T-helper 2 cell treated with Interferon-gamma antibody and Interleukin-4, amounts not matched to agents 5 μg/mL and 100 μg/mL, for 36 hours (primary cell): ENCODE results near the gene TEPSIN.

ENCODE experiments used
- DNase-seq: peaks from one replicate; pipeline ENCODE4 v3.0.0; 2021; ENCODE audit warnings: low spot score
- H3K27ac Mint-ChIP-seq: one replicate; pipeline ENCODE4 v1.8.0; 2021; ENCODE audit warnings: mild to moderate bottlenecking, mixed read lengths
- H3K27me3 Mint-ChIP-seq: one replicate; pipeline ENCODE4 v1.8.0; 2021; ENCODE audit warnings: low read depth, mixed read lengths
- H3K36me3 Mint-ChIP-seq: one replicate; pipeline ENCODE4 v1.8.0; 2021; ENCODE audit warnings: low read depth, mixed read lengths
- H3K4me1 Mint-ChIP-seq: one replicate; pipeline ENCODE4 v1.8.0; 2021; ENCODE audit warnings: low read depth, mixed read lengths
- H3K4me3 Mint-ChIP-seq: one replicate; pipeline ENCODE4 v1.8.0; 2022; ENCODE audit warnings: mild to moderate bottlenecking, moderate library complexity, mixed read lengths
- H3K9me3 Mint-ChIP-seq: one replicate; pipeline ENCODE4 v1.8.0; 2021; ENCODE audit warnings: mixed read lengths

TEPSIN gene

DNA sequence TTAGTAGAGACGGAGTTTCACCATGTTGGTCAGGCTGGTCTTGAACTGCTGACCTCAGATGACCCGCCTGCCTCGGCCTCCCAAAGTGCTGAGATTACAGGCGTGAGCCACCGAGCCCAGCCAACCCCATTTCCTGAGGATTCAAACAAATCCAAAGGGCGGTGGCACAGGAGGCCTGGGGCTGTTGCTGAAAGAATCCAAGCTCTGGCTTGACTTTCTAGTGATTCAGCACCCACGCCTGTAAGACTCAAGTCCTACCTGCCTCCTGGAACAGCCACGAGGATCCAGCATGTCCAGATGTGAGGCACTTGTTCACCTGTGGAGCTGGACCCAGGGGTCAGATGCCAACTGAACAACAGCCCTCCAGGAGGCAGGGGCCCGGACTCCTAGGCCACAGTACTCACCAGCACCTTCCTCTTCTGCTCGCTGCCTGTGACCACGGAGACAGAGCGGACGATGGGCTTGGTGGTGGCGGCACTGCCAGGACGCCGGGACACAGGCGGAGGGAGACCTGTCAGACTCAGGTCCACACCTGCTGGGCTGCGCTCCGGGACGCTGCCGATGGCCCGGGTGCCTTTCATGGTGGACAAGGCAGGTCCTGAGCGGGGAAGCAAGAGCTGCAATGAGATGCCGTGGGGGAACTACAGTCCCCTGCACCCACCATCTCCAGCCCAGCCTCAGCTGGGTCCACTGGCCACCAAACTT, 19.2 kb downstream of the TEPSIN start:
- Mint-ChIP-seq H3K9me3 (no peaks in the 10 kb centered on the region), H3K4me3 (no peak overlapping the region), H3K27ac (no peak overlapping the region), H3K36me3 (no peaks in the 10 kb centered on the region), H3K4me1 (peaks cover 13% of the 10 kb centered on the region), H3K27me3 (peaks cover 2% of the 10 kb centered on the region)
- DNase-seq: no peak

DNA sequence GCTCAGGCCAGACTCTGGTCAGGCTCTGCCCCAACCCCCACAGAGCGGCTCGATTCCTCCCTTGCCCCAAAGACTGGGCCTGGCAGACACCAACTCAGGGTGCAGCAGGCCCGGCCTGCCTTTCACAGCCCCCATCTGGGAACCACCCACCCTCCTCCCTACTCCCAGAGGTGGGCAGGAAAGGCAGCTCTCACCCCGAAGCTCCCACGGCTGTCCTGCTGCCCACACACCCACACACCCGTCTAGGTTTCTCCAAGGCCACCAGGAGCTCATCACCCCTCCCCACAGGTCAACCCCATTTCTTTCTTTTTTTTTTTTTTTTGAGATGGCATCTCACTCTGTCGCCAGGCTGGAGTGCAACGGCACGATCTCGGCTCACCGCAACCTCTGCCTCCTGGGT, 19.9 kb downstream of the TEPSIN start:
- Mint-ChIP-seq H3K9me3 (no peaks in the 10 kb centered on the region), H3K4me3 (no peak overlapping the region), H3K27me3 (peaks cover 2% of the 10 kb centered on the region), H3K4me1 (peaks cover 13% of the 10 kb centered on the region), H3K27ac (no peak overlapping the region), H3K36me3 (no peaks in the 10 kb centered on the region)
- no peak for DNase-seq

DNA sequence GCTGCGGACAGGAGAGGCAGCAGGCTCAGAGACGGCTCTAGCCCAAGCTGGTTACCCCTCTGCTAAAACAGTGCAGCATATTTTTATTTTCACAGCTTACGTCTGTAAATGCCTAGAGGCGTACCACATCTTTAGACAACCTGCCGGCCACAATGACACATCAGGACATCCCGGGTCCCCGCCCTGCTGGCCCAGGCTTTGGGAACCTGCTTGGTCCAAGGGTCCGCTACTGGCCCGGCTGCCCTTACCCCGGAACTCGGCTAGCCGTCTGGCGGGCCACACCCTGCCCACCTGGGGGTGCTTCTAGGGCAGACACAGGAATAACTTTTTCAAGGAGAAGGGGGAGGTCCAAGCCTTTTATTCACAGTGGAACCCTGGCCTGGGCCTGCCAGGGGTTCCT, 20.4 kb downstream of the TEPSIN start:
- no peaks in the 10 kb centered on the region for H3K36me3 Mint-ChIP-seq
- DNase-seq: no peak
- H3K27me3 Mint-ChIP-seq: no peaks in the 10 kb centered on the region
- no peak overlapping the region for H3K27ac Mint-ChIP-seq
- no peak overlapping the region for H3K4me3 Mint-ChIP-seq
- no peaks in the 10 kb centered on the region for H3K9me3 Mint-ChIP-seq
- peaks cover 9% of the 10 kb centered on the region for H3K4me1 Mint-ChIP-seq

DNA sequence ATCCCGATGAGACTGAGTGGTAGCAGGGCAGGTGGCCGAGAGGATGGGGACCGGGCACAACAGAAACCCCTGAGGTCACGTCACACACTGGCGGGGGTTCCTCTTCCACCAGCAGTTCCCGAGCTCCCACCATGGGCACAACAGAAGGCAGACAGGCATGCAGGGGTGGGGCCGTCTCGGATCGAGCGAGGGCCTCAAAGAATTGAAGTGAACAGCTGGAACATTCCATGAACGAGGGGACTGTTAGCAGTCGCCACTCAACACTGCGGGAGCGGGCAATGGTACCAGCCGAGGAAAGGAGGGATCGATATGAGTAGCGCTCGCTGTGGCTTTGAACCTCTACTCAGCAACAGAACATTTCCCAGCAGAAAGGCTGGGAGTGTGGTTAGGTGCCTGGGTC, 21.4 kb downstream of the TEPSIN start:
- no peaks in the 10 kb centered on the region for H3K9me3 Mint-ChIP-seq
- peaks cover 7% of the 10 kb centered on the region for H3K4me1 Mint-ChIP-seq
- no peaks in the 10 kb centered on the region for H3K36me3 Mint-ChIP-seq
- H3K4me3 Mint-ChIP-seq: no peak overlapping the region
- H3K27me3 Mint-ChIP-seq: no peaks in the 10 kb centered on the region
- DNase-seq: no peak
- H3K27ac Mint-ChIP-seq: no peak overlapping the region

- Mint-ChIP-seq H3K36me3 (no peaks in the 10 kb centered on the region), H3K4me3 (no peak overlapping the region), H3K4me1 (no peaks in the 10 kb centered on the region), H3K9me3 (no peaks in the 10 kb centered on the region), H3K27ac (no peak overlapping the region), H3K27me3 (no peaks in the 10 kb centered on the region)
- no peak for DNase-seq
Measured at GRCh38 chr17:81213978-81214377, 24.9 kb downstream of the TEPSIN start.

GRCh38 chr17:81212365-81212764, 26.5 kb downstream of the TEPSIN start:
- Mint-ChIP-seq H3K27me3 (no peaks in the 10 kb centered on the region), H3K9me3 (no peaks in the 10 kb centered on the region), H3K36me3 (no peaks in the 10 kb centered on the region), H3K4me3 (no peak overlapping the region), H3K27ac (no peak overlapping the region), H3K4me1 (no peaks in the 10 kb centered on the region)
- DNase-seq: no peak

- Mint-ChIP-seq H3K4me3 (no peak overlapping the region), H3K9me3 (no peaks in the 10 kb centered on the region), H3K27ac (no peak overlapping the region), H3K4me1 (no peaks in the 10 kb centered on the region), H3K27me3 (no peaks in the 10 kb centered on the region), H3K36me3 (no peaks in the 10 kb centered on the region)
- no peak for DNase-seq
Measured at GRCh38 chr17:81210868-81211267, 28.0 kb downstream of the TEPSIN start.

GRCh38 chr17:81210466-81210865, 28.4 kb downstream of the TEPSIN start:
- no peaks in the 10 kb centered on the region for H3K36me3 Mint-ChIP-seq
- no peaks in the 10 kb centered on the region for H3K27me3 Mint-ChIP-seq
- H3K27ac Mint-ChIP-seq: no peak overlapping the region
- no peaks in the 10 kb centered on the region for H3K9me3 Mint-ChIP-seq
- no peaks in the 10 kb centered on the region for H3K4me1 Mint-ChIP-seq
- DNase-seq: no peak
- no peak overlapping the region for H3K4me3 Mint-ChIP-seq

DNA sequence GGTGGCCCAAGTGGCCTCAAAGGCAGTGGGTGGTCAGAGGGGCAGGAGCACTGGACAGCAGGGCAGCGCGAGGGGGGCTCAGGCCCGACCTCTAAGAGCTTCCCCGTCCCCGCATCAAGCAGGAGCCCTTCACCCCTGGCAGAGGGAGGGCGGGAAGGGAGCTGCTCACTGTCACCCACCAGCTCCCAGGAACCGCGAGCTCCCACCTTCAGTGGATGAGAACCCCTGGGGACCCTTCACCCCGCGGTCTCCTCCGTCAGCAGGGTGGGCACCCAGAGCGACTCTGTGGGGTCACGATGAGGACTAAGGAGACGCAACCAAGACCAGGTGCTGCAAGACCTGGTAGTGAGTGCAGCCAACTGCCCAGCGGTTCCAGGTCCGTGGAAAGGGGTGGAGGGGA, 29.7 kb downstream of the TEPSIN start:
- DNase-seq: no peak
- H3K27ac Mint-ChIP-seq: no peak overlapping the region

DNA sequence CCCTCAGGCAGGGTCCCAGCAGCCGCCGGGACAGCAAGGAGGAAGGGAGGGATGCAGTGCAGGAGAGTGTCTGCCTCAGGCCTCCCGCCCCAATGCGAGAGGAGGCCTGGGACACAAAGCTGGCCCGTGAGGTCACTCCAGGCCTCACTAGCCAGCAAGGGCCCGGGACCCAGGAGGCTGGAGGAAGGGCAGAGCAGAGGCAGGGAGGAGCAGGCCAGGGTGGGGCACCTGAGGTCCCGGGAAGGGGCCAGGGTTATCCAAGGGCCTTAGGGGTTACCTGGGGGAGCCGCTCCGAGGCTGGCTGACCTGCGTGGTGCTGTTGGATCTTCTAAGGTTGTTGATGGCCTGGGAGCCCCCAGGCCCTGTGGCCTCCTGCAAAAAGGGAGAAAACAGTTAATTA, 30.2 kb downstream of the TEPSIN start:
- no peak overlapping the region for H3K27ac Mint-ChIP-seq
- H3K4me3 Mint-ChIP-seq: no peak overlapping the region
- no peaks in the 10 kb centered on the region for H3K27me3 Mint-ChIP-seq
- DNase-seq: no peak
- no peaks in the 10 kb centered on the region for H3K9me3 Mint-ChIP-seq
- no peaks in the 10 kb centered on the region for H3K4me1 Mint-ChIP-seq
- no peaks in the 10 kb centered on the region for H3K36me3 Mint-ChIP-seq

More for the DNA sequence above, 29.7 kb downstream of the TEPSIN start:
- Mint-ChIP-seq H3K36me3 (no peaks in the 10 kb centered on the region), H3K4me1 (no peaks in the 10 kb centered on the region), H3K27me3 (no peaks in the 10 kb centered on the region), H3K4me3 (no peak overlapping the region), H3K9me3 (no peaks in the 10 kb centered on the region)

DNA sequence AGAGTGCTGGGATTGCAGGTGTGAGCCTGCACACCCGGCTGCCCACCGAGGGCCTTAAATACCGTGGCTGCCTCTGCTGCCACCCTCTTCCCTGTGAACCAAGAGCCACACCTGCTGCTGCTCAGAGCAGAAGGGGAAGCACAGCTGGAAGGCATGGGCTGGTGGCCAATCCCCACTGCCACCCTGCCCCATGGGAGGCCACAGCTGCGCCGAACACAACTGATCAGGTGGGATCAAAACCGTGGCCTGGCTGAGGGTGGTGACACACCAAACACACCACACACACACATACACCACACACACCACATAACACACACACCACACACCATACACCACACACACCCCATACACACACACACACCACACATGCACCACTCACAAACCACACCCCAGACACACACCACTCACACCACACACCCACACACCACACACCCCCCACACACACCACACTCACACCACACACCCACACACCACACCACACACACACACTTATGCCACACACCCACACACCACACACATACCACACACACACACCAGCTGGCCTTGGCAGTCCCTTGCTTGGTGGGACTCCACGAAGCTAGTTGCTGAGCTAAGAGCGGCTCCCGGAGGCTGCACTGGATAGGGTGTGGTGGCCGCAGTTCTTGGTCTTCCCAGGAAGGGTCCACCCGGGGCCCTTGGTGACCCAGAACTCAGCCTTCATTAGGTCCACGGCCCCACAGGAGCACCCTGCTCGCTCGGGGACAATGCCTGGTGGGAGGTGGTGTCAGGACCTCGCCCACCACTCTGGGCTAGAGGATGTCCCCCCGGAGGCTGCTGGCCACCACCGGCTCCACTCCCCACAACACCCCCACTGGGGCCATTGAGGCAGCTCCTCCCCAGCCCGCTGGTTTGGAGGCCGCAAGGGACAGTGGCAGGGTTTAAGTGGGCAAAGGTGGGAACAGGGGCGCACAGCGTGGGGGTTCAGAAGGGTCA, 31.0 kb downstream of the TEPSIN start:
- no peak for DNase-seq
- Mint-ChIP-seq H3K27ac (no peak overlapping the region), H3K36me3 (no peaks in the 10 kb centered on the region), H3K9me3 (no peaks in the 10 kb centered on the region), H3K4me3 (no peak overlapping the region), H3K4me1 (no peaks in the 10 kb centered on the region), H3K27me3 (no peaks in the 10 kb centered on the region)

DNA sequence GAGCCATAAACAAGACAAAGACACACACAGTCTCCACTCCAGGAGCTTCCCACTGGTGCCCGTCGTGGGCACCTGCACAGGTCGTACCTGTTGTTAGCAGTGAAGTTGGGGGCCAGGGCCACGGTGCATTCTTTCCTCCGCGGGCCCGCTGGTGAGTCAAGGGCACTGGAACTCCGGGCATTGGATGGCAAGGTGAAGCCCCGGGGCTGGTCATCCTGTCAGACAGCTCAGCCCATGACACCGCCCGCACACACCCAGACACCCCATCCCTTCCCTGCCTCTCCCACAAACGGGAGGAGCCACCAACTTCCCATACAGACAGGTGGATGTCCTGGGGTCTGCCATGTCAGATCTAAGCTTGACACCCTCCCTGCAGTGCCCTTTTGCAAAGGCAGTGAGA, 32.2 kb downstream of the TEPSIN start:
- no peaks in the 10 kb centered on the region for H3K36me3 Mint-ChIP-seq
- no peak overlapping the region for H3K4me3 Mint-ChIP-seq
- no peak for DNase-seq
- H3K4me1 Mint-ChIP-seq: no peaks in the 10 kb centered on the region
- no peaks in the 10 kb centered on the region for H3K27me3 Mint-ChIP-seq
- H3K27ac Mint-ChIP-seq: no peak overlapping the region
- no peaks in the 10 kb centered on the region for H3K9me3 Mint-ChIP-seq

DNA sequence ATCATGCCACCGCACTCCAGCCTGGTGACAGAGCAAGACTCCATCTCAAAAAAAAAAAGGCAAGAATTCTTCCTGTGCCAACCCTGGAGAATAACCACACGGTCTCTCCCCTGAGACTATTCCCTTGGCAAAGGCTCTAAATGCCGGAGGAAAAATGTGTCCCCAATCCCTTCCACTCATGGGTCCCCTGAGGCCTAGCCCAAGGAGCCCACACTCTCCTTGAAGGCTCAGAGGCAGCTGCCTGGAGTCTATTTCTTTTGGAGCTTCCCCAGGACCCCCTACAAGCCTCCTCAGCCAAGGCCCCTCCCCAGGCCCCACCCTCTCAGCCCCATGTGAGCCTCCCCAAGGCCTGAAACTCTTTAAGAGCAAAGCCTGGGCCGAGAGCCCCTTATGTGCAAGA, 32.7 kb downstream of the TEPSIN start:
- Mint-ChIP-seq H3K27ac (no peak overlapping the region), H3K4me1 (no peaks in the 10 kb centered on the region), H3K4me3 (no peak overlapping the region), H3K36me3 (no peaks in the 10 kb centered on the region), H3K27me3 (no peaks in the 10 kb centered on the region), H3K9me3 (no peaks in the 10 kb centered on the region)
- DNase-seq: no peak

- DNase-seq: no peak
- Mint-ChIP-seq H3K4me1 (no peaks in the 10 kb centered on the region), H3K27ac (no peak overlapping the region), H3K4me3 (no peak overlapping the region), H3K9me3 (no peaks in the 10 kb centered on the region), H3K27me3 (no peaks in the 10 kb centered on the region), H3K36me3 (no peaks in the 10 kb centered on the region)
Measured at GRCh38 chr17:81204578-81204977, 34.3 kb downstream of the TEPSIN start.
